ENCODE measurements around the gene INPP4A.
A peak's percentile ranks its signal among the peaks of the same experiment; 100 is the strongest.

- TF ChIP-seq POLR2A (IDR thresholded peaks at IDR 0.05) = no peak
- TF ChIP-seq, protein P1, sequence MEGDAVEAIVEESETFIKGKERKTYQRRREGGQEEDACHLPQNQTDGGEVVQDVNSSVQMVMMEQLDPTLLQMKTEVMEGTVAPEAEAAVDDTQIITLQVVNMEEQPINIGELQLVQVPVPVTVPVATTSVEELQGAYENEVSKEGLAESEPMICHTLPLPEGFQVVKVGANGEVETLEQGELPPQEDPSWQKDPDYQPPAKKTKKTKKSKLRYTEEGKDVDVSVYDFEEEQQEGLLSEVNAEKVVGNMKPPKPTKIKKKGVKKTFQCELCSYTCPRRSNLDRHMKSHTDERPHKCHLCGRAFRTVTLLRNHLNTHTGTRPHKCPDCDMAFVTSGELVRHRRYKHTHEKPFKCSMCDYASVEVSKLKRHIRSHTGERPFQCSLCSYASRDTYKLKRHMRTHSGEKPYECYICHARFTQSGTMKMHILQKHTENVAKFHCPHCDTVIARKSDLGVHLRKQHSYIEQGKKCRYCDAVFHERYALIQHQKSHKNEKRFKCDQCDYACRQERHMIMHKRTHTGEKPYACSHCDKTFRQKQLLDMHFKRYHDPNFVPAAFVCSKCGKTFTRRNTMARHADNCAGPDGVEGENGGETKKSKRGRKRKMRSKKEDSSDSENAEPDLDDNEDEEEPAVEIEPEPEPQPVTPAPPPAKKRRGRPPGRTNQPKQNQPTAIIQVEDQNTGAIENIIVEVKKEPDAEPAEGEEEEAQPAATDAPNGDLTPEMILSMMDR (IDR thresholded peaks at IDR 0.05) = peak; percentile 39 to 63 (median 55)
- no peak for TF ChIP-seq POLR2AphosphoS5 (IDR thresholded peaks at IDR 0.05)
Measured at GRCh38 chr2:98601532-98602132, 157.0 kb downstream of the INPP4A start.
